H1 (cell line): ENCODE results near the gene CEBPA. TPM values are rescaled to one million over a fixed set of nuclear protein-coding genes. Genes with fewer than 3 reads are reported as not detected.

Experiments
- CTCF ChIA-PET: fragments of 300-600 bp; sonication (Branson Sonifier 250); formaldehyde crosslinking; loops from one replicate; lab custom pipeline; 2021; ENCODE audit not compliant: partially characterized antibody; lab: Charles Lee
- POLR2A ChIA-PET: fragments of 300-600 bp; sonication (Branson Sonifier 250); formaldehyde crosslinking; loops from one replicate; lab custom pipeline; 2021; ENCODE audit warnings: inconsistent platforms; ENCODE audit not compliant: partially characterized antibody; lab: Charles Lee
- DNase-seq, 2 experiments: peaks; one replicate each; pipeline versions ENCODE4 v3.0.0 to v3.0.0-alpha.2; 2010 to 2022; ENCODE audit warnings: low spot score in 2 of 2, low read depth in 1 of 2, mixed read lengths in 1 of 2
- FAIRE-seq: peaks from 2 replicates; lab custom pipeline; 2011; peaks lifted over from hg19 to GRCh38; lab: Jason Lieb, UNC
- H2AFZ ChIP-seq: 2 replicates; pipeline ENCODE4 v1.8.1; 2012; ENCODE audit warnings: low read length, inconsistent platforms
- H2AK5ac ChIP-seq: 2 replicates; pipeline ENCODE4 v1.6.1; 2013; ENCODE audit warnings: low read depth, low read length
- H2BK120ac ChIP-seq: replicated peaks from 2 replicates; pipeline ENCODE3; 2013; ENCODE audit warnings: low read depth, low read length, inconsistent platforms
- H2BK12ac ChIP-seq: 2 replicates; pipeline ENCODE4 v1.6.1; 2013; ENCODE audit warnings: low read depth, low read length
- H2BK15ac ChIP-seq: 2 replicates; pipeline ENCODE4 v1.6.1; 2013; ENCODE audit warnings: low read length
- H2BK20ac ChIP-seq: 2 replicates; pipeline ENCODE4 v1.6.1; 2013; ENCODE audit warnings: low read length
- H2BK5ac ChIP-seq: 2 replicates; pipeline ENCODE4 v1.6.1; 2013; ENCODE audit warnings: low read depth, low read length
- H3K14ac ChIP-seq: 2 replicates; pipeline ENCODE4 v1.6.1; 2013; ENCODE audit warnings: inconsistent platforms; ENCODE audit not compliant: insufficient read length
- H3K18ac ChIP-seq: 2 replicates; pipeline ENCODE4 v1.6.1; 2013; ENCODE audit warnings: low read length; ENCODE audit errors: extremely low read depth
- H3K23ac ChIP-seq: 2 replicates; pipeline ENCODE4 v1.6.1; 2013; ENCODE audit warnings: inconsistent platforms; ENCODE audit not compliant: insufficient read length
- H3K23me2 ChIP-seq: 2 replicates; pipeline ENCODE4 v1.6.1; 2013; ENCODE audit warnings: low read depth, low read length
- H3K27ac ChIP-seq: 2 replicates; pipeline ENCODE4 v1.6.1; 2011; ENCODE audit warnings: low read depth, low read length, inconsistent platforms
- H3K27me3 ChIP-seq, 4 experiments: replicated peaks in 1 of 4; 1 replicate in 1 of 4; 2 replicates in 3 of 4; pipeline versions ENCODE4 v1.6.1 to v1.8.1; 2011 to 2013; ENCODE audit warnings: low read length in 3 of 4, mild to moderate bottlenecking in 3 of 4, inconsistent platforms in 2 of 4, mixed read lengths in 2 of 4, moderate library complexity in 1 of 4; ENCODE audit not compliant: control insufficient read depth in 3 of 4, insufficient read depth in 3 of 4; ENCODE audit errors: extremely low read depth in 1 of 4
- H3K36me3 ChIP-seq, 4 experiments: 2 replicates each; pipeline versions ENCODE4 v1.6.1 to v1.8.1; 2011 to 2013; ENCODE audit warnings: mild to moderate bottlenecking in 4 of 4, low read length in 3 of 4, moderate library complexity in 2 of 4, control low read depth in 1 of 4, inconsistent platforms in 1 of 4; ENCODE audit not compliant: insufficient read depth in 4 of 4, control insufficient read depth in 2 of 4
- H3K4ac ChIP-seq: replicated peaks from 2 replicates; pipeline ENCODE3; 2013; ENCODE audit warnings: low read length, low read depth, mixed read lengths, inconsistent platforms; ENCODE audit not compliant: insufficient read length
- H3K4me1 ChIP-seq, 4 experiments: replicated peaks in 1 of 4; 1 replicate in 1 of 4; 2 replicates in 3 of 4; pipeline versions ENCODE4 v1.6.1 to v1.8.1; 2011 to 2013; ENCODE audit warnings: low read length in 3 of 4, inconsistent platforms in 2 of 4, mixed read lengths in 1 of 4; ENCODE audit not compliant: insufficient read depth in 4 of 4, control insufficient read depth in 3 of 4
- H3K4me2 ChIP-seq, 2 experiments: 2 replicates each; pipeline versions ENCODE4 v1.6.1 to v1.8.1; 2011 to 2013; ENCODE audit warnings: low read depth in 2 of 2, low read length in 2 of 2, control low read depth in 1 of 2, inconsistent platforms in 1 of 2, mild to moderate bottlenecking in 1 of 2; ENCODE audit not compliant: insufficient read depth in 1 of 2
- H3K4me3 ChIP-seq, 4 experiments: fragments of 200-600, 300-600 bp in 1 of 4; sonication (generic), shearing (Covaris generic), sonication (Bioruptor Twin) in 1 of 4; 2 replicates each; pipeline versions ENCODE4 v1.5.1 to v1.8.1; 2011 to 2016; ENCODE audit warnings: low read length in 4 of 4, low read depth in 3 of 4, control low read depth in 2 of 4, inconsistent platforms in 2 of 4, mild to moderate bottlenecking in 2 of 4, mixed read lengths in 1 of 4, moderate library complexity in 1 of 4; ENCODE audit not compliant: insufficient read depth in 2 of 4; ENCODE audit errors: extremely low read depth in 1 of 4
- H3K56ac ChIP-seq: replicated peaks from 2 replicates; pipeline ENCODE3; 2013; ENCODE audit warnings: low read depth, mild to moderate bottlenecking, mixed read lengths, low read length, inconsistent platforms; ENCODE audit not compliant: insufficient read length
- H3K79me1 ChIP-seq: 2 replicates; pipeline ENCODE4 v1.6.1; 2013; ENCODE audit warnings: low read depth, low read length, control low read depth
- H3K79me2 ChIP-seq, 2 experiments: 2 replicates each; pipeline versions ENCODE4 v1.6.1 to v1.8.1; 2012 to 2013; ENCODE audit warnings: low read length in 2 of 2, mild to moderate bottlenecking in 2 of 2, inconsistent platforms in 1 of 2; ENCODE audit not compliant: insufficient read depth in 2 of 2, control insufficient read depth in 1 of 2
- H3K9ac ChIP-seq, 4 experiments: replicated peaks in 1 of 4; 1 replicate in 1 of 4; 2 replicates in 3 of 4; pipeline versions ENCODE4 v1.6.1 to v1.8.1; 2011 to 2013; ENCODE audit warnings: low read depth in 3 of 4, low read length in 3 of 4, control low read depth in 2 of 4, mild to moderate bottlenecking in 2 of 4, moderate library complexity in 2 of 4, inconsistent platforms in 1 of 4; ENCODE audit errors: extremely low read depth in 1 of 4
- H3K9me3 ChIP-seq, 2 experiments: 2 replicates each; pipeline versions ENCODE4 v1.6.1 to v1.8.1; 2012 to 2013; ENCODE audit warnings: mild to moderate bottlenecking in 2 of 2, moderate library complexity in 2 of 2, control low read depth in 1 of 2, inconsistent platforms in 1 of 2, low read depth in 1 of 2, low read length in 1 of 2, mixed read lengths in 1 of 2; ENCODE audit not compliant: insufficient read depth in 2 of 2
- H4K20me1 ChIP-seq, 2 experiments: replicated peaks in 1 of 2; 2 replicates each; pipeline versions ENCODE3 to v1.8.1; 2011 to 2013; ENCODE audit warnings: inconsistent platforms in 2 of 2, low read length in 2 of 2, mild to moderate bottlenecking in 1 of 2; ENCODE audit not compliant: insufficient read depth in 2 of 2, control insufficient read depth in 1 of 2
- H4K5ac ChIP-seq: 2 replicates; pipeline ENCODE4 v1.6.1; 2013; ENCODE audit warnings: low read length, low read depth, mixed read lengths, inconsistent platforms; ENCODE audit not compliant: insufficient read length
- H4K8ac ChIP-seq: 2 replicates; pipeline ENCODE4 v1.8.0; 2013; ENCODE audit warnings: mild to moderate bottlenecking, moderate library complexity, low read length, inconsistent platforms; ENCODE audit not compliant: insufficient read depth; ENCODE audit errors: extremely low read depth
- H4K91ac ChIP-seq: replicated peaks from 2 replicates; pipeline ENCODE3; 2013; ENCODE audit warnings: low read length, mixed read lengths, inconsistent platforms; ENCODE audit not compliant: insufficient read length
- BCL11A ChIP-seq, 2 experiments: IDR thresholded peaks; one replicate each; pipeline ENCODE4 v1.6.1; 2011; ENCODE audit warnings: low read depth in 2 of 2, low read length in 2 of 2, mild to moderate bottlenecking in 2 of 2
- CBX8 ChIP-seq: fragments of 300-800, 300-1000 bp; sonication (generic); IDR thresholded peaks from 2 replicates; pipeline ENCODE4 v1.7.1; 2016; ENCODE audit warnings: low read depth, low read length, borderline replicate concordance
- CTBP2 ChIP-seq: IDR thresholded peaks from 2 replicates; pipeline ENCODE4 v1.7.0; 2011; ENCODE audit warnings: borderline replicate concordance, mild to moderate bottlenecking, moderate library complexity, mixed read lengths, low read length; ENCODE audit not compliant: insufficient read depth, insufficient read length
- KDM5A ChIP-seq: fragments of 200-600 bp; IDR thresholded peaks from 2 replicates; pipeline ENCODE4 v1.7.1; 2012; ENCODE audit warnings: mild to moderate bottlenecking, low read length, inconsistent platforms, mixed read lengths
- RFX5 ChIP-seq: IDR thresholded peaks from 2 replicates; pipeline ENCODE4 v1.6.1; 2011; ENCODE audit warnings: low read depth, low read length, improper control_type of control experiment, borderline replicate concordance
- TAF7 ChIP-seq: optimal IDR thresholded peaks from 2 replicates; pipeline ENCODE3; 2011; ENCODE audit warnings: low read depth, mild to moderate bottlenecking, inconsistent platforms, low read length, moderate library complexity, borderline replicate concordance
- WGBS, 2 experiments: shearing (Covaris generic) in 1 of 2; methylation state at CpG; one replicate each; pipeline versions ENCODE4 v1.1.6 to v1.1.7; 2013 to 2015; ENCODE audit warnings: low lambda C conversion rate in 2 of 2, mixed read lengths in 2 of 2, inconsistent platforms in 1 of 2, low coverage in 1 of 2, missing lambda C conversion rate in 1 of 2; ENCODE audit not compliant: insufficient replicate concordance in 2 of 2, insufficient coverage in 1 of 2, insufficient read length in 1 of 2; ENCODE audit errors: extremely low coverage in 1 of 2, missing lambda C conversion rate in 1 of 2; 5-methylcytosine and 5-hydroxymethylcytosine counted together
- polyA plus RNA-seq, 7 experiments: library from polyadenylated mRNA; depleted of rRNA in 3 of 7; stranded (reverse) in 5 of 7; unstranded in 2 of 7; fragments of >200 nt in 5 of 7; fragments of 200-250 nt in 2 of 7; gene quantifications; 1 replicate in 5 of 7; 2 replicates in 1 of 7; 4 replicates in 1 of 7; pipeline versions ENCODE4 v1.2.1 to v1.2.3, GENCODE V29; 2011 to 2013; ENCODE audit warnings: missing spikeins in 2 of 7, mixed read lengths in 2 of 7
- total RNA-seq: library from RNA; stranded (reverse); fragmentation: NEBNext Ultra II Directional; extraction: Animal tissue kit (Norgen Biotek cat#: 25700); gene quantifications from 2 replicates; pipeline ENCODE4 v1.2.1, GENCODE V29; 2021

CEBPA gene
- total and polyA plus RNA-seq, 2 of the 8 experiments (the other 6 are each of a cell fraction or from before 2014, with no cell fraction given), result 2.0 to 2.7 TPM

DNA sequence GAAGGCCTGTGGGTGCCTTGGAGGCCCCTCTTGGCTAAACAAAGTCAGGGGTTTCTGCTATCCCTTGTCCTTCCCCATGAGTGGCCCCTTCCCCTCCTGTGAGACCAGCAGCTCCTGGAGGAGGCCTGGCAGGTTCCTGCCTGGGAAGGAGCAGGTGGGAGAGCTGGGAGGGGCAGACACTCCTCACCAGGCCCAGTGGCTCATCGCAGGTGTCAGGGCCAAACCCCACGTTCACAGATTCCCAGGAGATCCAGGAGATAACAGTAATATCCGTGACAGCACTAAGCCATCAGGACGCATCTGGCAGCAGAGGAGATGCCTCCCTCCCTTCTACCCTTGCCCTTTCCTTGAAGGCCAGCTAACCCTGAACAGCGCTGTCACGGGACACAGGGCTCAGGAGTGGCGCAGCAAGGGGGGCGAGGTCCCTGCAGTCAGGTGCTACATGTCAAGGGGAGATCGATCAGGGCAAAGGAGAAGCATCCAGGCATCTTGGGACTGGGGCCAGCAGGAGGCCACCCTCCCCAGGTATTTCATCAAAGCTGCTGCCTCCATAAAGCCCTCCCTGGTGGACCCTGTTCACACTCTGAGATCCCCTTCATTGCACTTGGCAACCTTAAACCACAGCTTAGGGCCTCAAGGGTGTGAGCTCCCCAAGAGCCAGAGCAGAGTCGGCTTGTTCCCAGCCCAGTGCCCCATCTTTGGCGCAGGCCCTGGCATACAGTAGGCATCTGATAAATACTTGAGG, 4.8 kb downstream of the CEBPA start:
- H3K4me2 ChIP-seq, result no peak overlapping the region

More for the DNA sequence above, 4.8 kb downstream of the CEBPA start:
- Histone ChIP-seq H2BK120ac (no peak overlapping the region), H4K91ac (peak overlapping the region; percentile 1), H3K14ac (no peak overlapping the region), H2AFZ (no peak overlapping the region), H3K79me2 (no peaks in the 10 kb centered on the region), H3K9ac (no peak overlapping the region; a peak in 1 of 7 replicates), H4K8ac (no peak overlapping the region), H2BK15ac (no peak overlapping the region), H3K27me3 (peaks cover 17 to 33% (median 29%) of the 10 kb centered on the region in 4 experiments), H3K4me3 (no peak overlapping the region), H3K23me2 (peaks cover 7% of the 10 kb centered on the region; the same call in 1 of the 2 replicates), H3K79me1 (no peaks in the 10 kb centered on the region), H2BK20ac (no peak overlapping the region), H3K23ac (no peak overlapping the region), H3K27ac (no peak overlapping the region), H4K20me1 (peaks cover 2 to 5% of the 10 kb centered on the region in 2 experiments), H2BK12ac (no peak overlapping the region), H3K4me1 (peaks cover 0 to 14% (median 9%) of the 10 kb centered on the region in 4 experiments; a peak in 5 of 7 replicates), H3K4ac (no peak overlapping the region), H3K56ac (no peak overlapping the region), H4K5ac (no peak overlapping the region), H2AK5ac (no peak overlapping the region), H3K18ac (no peak overlapping the region), H3K36me3 (no peaks in the 10 kb centered on the region; a peak in 1 of 8 replicates), H3K9me3 (no peaks in the 10 kb centered on the region), H2BK5ac (no peak overlapping the region)
- no peak for DNase-seq
- TF ChIP-seq KDM5A (no peak), TAF7 (no peak), BCL11A (IDR thresholded peaks at IDR 0.05; ENCODE audit: low read depth in 2 of 2, low read length in 2 of 2) (no peak), CBX8 (no peak), CTBP2 (no peak), RFX5 (no peak)
- 87% methylated on average over 11 of the region's 11 CpGs; no CpG with 5 or more reads in 1 of the 2 experiments for WGBS, 2 experiments
- no peak for FAIRE-seq
- ChIA-PET POLR2A (interaction anchor here (0.9 to 2.4 kb wide), 5 partner anchors 8 to 99 kb away, joined by 3 to 12 read pairs (median 5); partner anchors contain the start of gene CEBPG), CTCF (interaction anchor here (0.7 to 1.8 kb wide), 12 partner anchors 12 to 171 kb away, joined by 3 to 5 read pairs (median 3); no protein-coding TSS in a partner anchor)
